ENCODE measurements around the gene ESYT1. TPM values are rescaled to one million over a fixed set of nuclear protein-coding genes. Genes with fewer than 3 reads are reported as not detected.
A peak's percentile ranks its signal among the peaks of the same experiment; 100 is the strongest.

Gene ESYT1
- total and polyA plus RNA-seq, 10 of the 15 experiments (the other 5 are each of a cell fraction or from before 2014, with no cell fraction given): 47.5 to 120 (median 87.1) TPM

DNA sequence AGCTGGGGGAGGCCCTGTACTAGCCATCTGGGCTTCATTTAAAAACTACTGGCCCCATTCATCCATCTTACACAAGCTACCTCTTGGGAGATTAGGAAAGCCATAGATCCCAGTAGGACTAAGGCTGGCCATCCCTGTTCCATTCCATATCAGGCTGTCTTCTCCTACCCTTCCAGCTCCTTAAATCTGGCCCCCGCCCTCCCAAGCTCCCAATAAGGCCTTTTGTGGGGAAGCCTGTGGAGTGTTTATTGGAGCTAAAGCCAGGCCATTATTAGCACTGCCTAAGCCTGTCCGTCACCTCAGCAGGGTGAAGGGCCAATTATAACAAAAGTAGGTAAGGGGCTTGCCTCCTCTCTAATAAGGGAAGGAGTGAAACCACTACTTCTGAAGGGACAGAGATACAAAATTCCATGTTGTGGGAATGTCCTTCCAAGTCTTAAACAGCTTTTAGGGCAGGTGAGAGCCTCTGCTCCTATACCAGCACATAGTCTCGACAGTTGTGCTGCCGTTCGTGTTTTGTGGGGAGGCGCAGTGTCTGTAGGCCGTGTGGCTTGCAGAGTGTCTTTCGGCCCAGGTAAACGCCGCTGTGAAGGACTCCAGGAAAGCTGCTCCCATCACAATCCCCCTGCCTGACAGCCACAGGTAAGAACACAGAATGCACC is 33.8 kb downstream of the ESYT1 start (continued):
- no peak for TF ChIP-seq PAX5 (IDR thresholded peaks at IDR 0.05; ENCODE audit: borderline replicate concordance, low read depth, low read length)
- TF ChIP-seq SUZ12 (IDR thresholded peaks at IDR 0.05; ENCODE audit: unreplicated experiment): no peak
- TF ChIP-seq, protein P1, sequence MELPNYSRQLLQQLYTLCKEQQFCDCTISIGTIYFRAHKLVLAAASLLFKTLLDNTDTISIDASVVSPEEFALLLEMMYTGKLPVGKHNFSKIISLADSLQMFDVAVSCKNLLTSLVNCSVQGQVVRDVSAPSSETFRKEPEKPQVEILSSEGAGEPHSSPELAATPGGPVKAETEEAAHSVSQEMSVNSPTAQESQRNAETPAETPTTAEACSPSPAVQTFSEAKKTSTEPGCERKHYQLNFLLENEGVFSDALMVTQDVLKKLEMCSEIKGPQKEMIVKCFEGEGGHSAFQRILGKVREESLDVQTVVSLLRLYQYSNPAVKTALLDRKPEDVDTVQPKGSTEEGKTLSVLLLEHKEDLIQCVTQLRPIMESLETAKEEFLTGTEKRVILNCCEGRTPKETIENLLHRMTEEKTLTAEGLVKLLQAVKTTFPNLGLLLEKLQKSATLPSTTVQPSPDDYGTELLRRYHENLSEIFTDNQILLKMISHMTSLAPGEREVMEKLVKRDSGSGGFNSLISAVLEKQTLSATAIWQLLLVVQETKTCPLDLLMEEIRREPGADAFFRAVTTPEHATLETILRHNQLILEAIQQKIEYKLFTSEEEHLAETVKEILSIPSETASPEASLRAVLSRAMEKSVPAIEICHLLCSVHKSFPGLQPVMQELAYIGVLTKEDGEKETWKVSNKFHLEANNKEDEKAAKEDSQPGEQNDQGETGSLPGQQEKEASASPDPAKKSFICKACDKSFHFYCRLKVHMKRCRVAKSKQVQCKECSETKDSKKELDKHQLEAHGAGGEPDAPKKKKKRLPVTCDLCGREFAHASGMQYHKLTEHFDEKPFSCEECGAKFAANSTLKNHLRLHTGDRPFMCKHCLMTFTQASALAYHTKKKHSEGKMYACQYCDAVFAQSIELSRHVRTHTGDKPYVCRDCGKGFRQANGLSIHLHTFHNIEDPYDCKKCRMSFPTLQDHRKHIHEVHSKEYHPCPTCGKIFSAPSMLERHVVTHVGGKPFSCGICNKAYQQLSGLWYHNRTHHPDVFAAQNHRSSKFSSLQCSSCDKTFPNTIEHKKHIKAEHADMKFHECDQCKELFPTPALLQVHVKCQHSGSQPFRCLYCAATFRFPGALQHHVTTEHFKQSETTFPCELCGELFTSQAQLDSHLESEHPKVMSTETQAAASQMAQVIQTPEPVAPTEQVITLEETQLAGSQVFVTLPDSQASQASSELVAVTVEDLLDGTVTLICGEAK (IDR thresholded peaks at IDR 0.05; ENCODE audit: borderline replicate concordance): no peak
- no peak for TF ChIP-seq FOXK2 (IDR thresholded peaks at IDR 0.05)

DNA sequence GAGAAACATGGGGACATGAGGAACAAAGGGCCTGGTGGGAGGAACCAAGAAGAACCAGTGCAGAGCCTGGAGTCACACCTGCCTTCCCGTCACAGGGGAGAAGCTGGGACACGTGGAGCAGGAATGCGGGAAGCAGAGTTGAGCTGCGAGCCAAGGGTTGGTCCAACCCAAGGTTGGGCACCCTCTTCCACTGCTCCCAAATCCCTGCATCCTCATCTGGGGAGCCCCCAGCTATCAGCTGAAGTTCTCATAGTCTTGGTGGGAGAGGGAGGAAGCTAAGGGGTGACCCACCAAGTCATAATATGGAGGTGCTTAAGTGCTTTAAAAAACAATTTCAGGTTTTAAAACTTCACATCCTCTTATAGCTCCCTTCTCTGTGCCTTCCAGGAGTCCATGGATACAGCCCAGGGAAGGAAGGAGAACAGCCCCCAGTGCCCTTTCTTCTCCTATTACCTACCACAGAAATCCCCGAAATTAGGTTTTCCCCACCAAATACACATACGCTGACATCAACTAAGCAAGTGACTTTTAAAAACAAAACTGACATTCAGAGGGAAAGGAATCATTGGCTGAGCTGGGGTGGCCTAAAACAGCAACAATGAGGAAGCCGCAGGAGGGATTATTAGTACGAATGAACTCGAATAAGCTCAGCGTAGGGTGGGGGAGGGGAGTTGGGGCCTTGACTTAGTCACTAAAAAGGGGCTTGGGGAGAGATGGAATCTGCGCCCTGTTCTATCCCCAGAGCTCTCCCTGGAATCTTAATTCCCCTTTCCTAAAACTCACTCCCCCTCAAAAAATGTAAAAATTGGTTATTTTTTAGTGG is 34.6 kb downstream of the ESYT1 start:
- peaks cover 25 to 37% of the 10 kb centered on the region in 2 experiments for H3K36me3 ChIP-seq (ENCODE audit: control insufficient read depth in 2 of 2, insufficient read depth in 2 of 2, low read length in 1 of 2)
- no peaks in the 10 kb centered on the region for H4K20me1 ChIP-seq (ENCODE audit: control insufficient read depth, insufficient read depth)
- peaks cover 14% of the 10 kb centered on the region for H3K4me1 ChIP-seq (ENCODE audit: control insufficient read depth, insufficient read depth, low read length)
- ATAC-seq (no peak), DNase-seq (ENCODE audit: low read depth, low spot score) (no peak), FAIRE-seq (no peak)
- H2AFZ ChIP-seq (ENCODE audit: control insufficient read depth, low read depth, low read length): no peak overlapping the region
- no peak overlapping the region for H3K27ac ChIP-seq (ENCODE audit: control insufficient read depth, insufficient read depth)
- H3K79me2 ChIP-seq (ENCODE audit: control insufficient read depth, insufficient read depth, low read length): peaks cover 34% of the 10 kb centered on the region
- H3K4me2 ChIP-seq (ENCODE audit: control insufficient read depth, insufficient read depth): no peak overlapping the region
- intact Hi-C loops (cut with micrococcal nuclease; ENCODE audit: unreplicated experiment) (no loop called here), in situ Hi-C loops (cut with MboI) (no loop called here)
- ChIA-PET CTCF (interaction anchor here (0.5 to 2.2 kb wide), 6 partner anchors 9 to 427 kb away, joined by 3 to 7 read pairs (median 4); partner anchors contain the start of gene SMARCC2), POLR2A (interaction anchor here (0.5 to 1.7 kb wide), 12 partner anchors 11 to 404 kb away, joined by 3 to 6 read pairs (median 3); partner anchors contain the start of genes ESYT1 and PA2G4), SMC1A (ENCODE audit: uncharacterized antibody, unreplicated experiment) (interaction anchor here (0.6 to 1.3 kb wide), 5 partner anchors 8 to 29 kb away, joined by 3 to 5 read pairs (median 3); no protein-coding TSS in a partner anchor), RAD21 (ENCODE audit: unreplicated experiment) (interaction anchor here (1.2 to 2.0 kb wide), 2 partner anchors 26 to 35 kb away, joined by 3 to 11 read pairs; partner anchors contain the start of genes ESYT1 and SMARCC2)
- H3K9me3 ChIP-seq (replicated peaks; ENCODE audit: control insufficient read depth, insufficient read depth, low read length): no peaks in the 10 kb centered on the region
- H3K27me3 ChIP-seq (replicated peaks in 1 of 2; ENCODE audit: control insufficient read depth in 2 of 2, insufficient read depth in 2 of 2, low read length in 1 of 2): no peaks in the 10 kb centered on the region
- no peak overlapping the region for H3K4me3 ChIP-seq
- H3K9ac ChIP-seq (ENCODE audit: control insufficient read depth, insufficient read depth, low read length): no peak overlapping the region
- BruUV-seq (replicated peaks): TSS peak; percentile 68
- WGBS (ENCODE audit: insufficient coverage, insufficient replicate concordance, low lambda C conversion rate, missing lambda C conversion rate): 42% methylated on average over 11 of the region's 11 CpGs
- no peak for TF ChIP-seq RB1 (IDR thresholded peaks at IDR 0.05; ENCODE audit: borderline replicate concordance)
- TF ChIP-seq TARDBP (IDR thresholded peaks at IDR 0.05; ENCODE audit: borderline replicate concordance): no peak
- TF ChIP-seq BCL11A (IDR thresholded peaks at IDR 0.05; ENCODE audit: low read depth, low read length): no peak
- peak; percentile 47 for TF ChIP-seq POLR2A (IDR thresholded peaks at IDR 0.05; ENCODE audit: low read depth, low read length)
- TF ChIP-seq BRCA1 (IDR thresholded peaks at IDR 0.05; ENCODE audit: low read depth, low read length): no peak
- no peak for TF ChIP-seq YBX1 (IDR thresholded peaks at IDR 0.05)
- TF ChIP-seq CBX3 (IDR thresholded peaks at IDR 0.05; ENCODE audit: borderline replicate concordance, low read depth): no peak
- no peak for TF ChIP-seq KAT2A (conservative IDR thresholded peaks at IDR 0.05; ENCODE audit: control insufficient read depth, low read depth, low read length)
- TF ChIP-seq, protein P2, sequence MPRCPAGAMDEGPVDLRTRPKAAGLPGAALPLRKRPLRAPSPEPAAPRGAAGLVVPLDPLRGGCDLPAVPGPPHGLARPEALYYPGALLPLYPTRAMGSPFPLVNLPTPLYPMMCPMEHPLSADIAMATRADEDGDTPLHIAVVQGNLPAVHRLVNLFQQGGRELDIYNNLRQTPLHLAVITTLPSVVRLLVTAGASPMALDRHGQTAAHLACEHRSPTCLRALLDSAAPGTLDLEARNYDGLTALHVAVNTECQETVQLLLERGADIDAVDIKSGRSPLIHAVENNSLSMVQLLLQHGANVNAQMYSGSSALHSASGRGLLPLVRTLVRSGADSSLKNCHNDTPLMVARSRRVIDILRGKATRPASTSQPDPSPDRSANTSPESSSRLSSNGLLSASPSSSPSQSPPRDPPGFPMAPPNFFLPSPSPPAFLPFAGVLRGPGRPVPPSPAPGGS (IDR thresholded peaks at IDR 0.05; ENCODE audit: borderline replicate concordance, insufficient read depth, low read depth, low read length, poor library complexity, severe bottlenecking): peak; percentile 43
- TF ChIP-seq POLR2AphosphoS2 (IDR thresholded peaks at IDR 0.05; ENCODE audit: low read depth, low read length): peak; percentile 63; the same call in 1 of the 2 replicates
- TF ChIP-seq POLR2AphosphoS5 (IDR thresholded peaks at IDR 0.05; ENCODE audit: low read length): peak; percentile 56
- no peak for TF ChIP-seq SP1 (IDR thresholded peaks at IDR 0.05; ENCODE audit: low read depth, low read length)
- no peak for TF ChIP-seq RELA (IDR thresholded peaks at IDR 0.05; ENCODE audit: borderline replicate concordance, partially characterized antibody)
